B cell (primary cell): Measurements from ENCODE around the gene TXK. TPM values are rescaled to one million over a fixed set of nuclear protein-coding genes. Genes with fewer than 3 reads are reported as not detected.

Experiments
- ATAC-seq: fragments of 200-7000 bp; cut with Tn5 transposase; one replicate; pipeline ENCODE4 v1.10.0; 2021; ENCODE audit warnings: low read depth, mild to moderate bottlenecking, moderate number of reproducible peaks, moderate library complexity
- CTCF ChIA-PET: fragments of 350-600 bp; sonication (Branson Sonifier 250); formaldehyde crosslinking; loops from one replicate; lab custom pipeline; 2021; ENCODE audit warnings: antibody characterized with exemption, inconsistent platforms; lab: Charles Lee
- POLR2A ChIA-PET: fragments of 350-600 bp; sonication (Branson Sonifier 250); formaldehyde crosslinking; loops from one replicate; lab custom pipeline; 2021; ENCODE audit warnings: antibody characterized with exemption; lab: Charles Lee
- DNase-seq: peaks from one replicate; pipeline ENCODE4 v3.0.0; 2013
- H2AFZ ChIP-seq: 2 replicates; pipeline ENCODE4 v1.6.1; 2012; ENCODE audit warnings: mild to moderate bottlenecking, low read depth, low read length; ENCODE audit not compliant: insufficient read depth, poor library complexity, severe bottlenecking
- H3K27ac ChIP-seq, 2 donors: 1 replicate in 1 of 2; 2 replicates in 1 of 2; pipeline ENCODE4 v1.5.1; 2012 to 2013; ENCODE audit warnings: low read length in 2 of 2, mild to moderate bottlenecking in 2 of 2, moderate library complexity in 1 of 2
- H3K27me3 ChIP-seq, 4 experiments: fragments of 200-600 bp in 1 of 4; sonication (generic) in 1 of 4; replicated peaks in 1 of 4; 1 replicate in 2 of 4; 2 replicates in 2 of 4; pipeline versions ENCODE4 v1.6.1 to v1.7.0; 2013 to 2016; ENCODE audit warnings: low read length in 3 of 4, mild to moderate bottlenecking in 2 of 4, mixed read lengths in 1 of 4, moderate library complexity in 1 of 4; ENCODE audit not compliant: insufficient read depth in 4 of 4, control insufficient read depth in 3 of 4; ENCODE audit errors: control extremely low read depth in 1 of 4
- H3K36me3 ChIP-seq, 2 experiments: replicated peaks in 1 of 2; 1 replicate in 1 of 2; 2 replicates in 1 of 2; pipeline versions ENCODE4 v1.6.1 to v1.7.1; 2013; ENCODE audit warnings: low read length in 1 of 2; ENCODE audit not compliant: insufficient read depth in 2 of 2, control insufficient read depth in 1 of 2; ENCODE audit errors: control extremely low read depth in 1 of 2, extremely low read depth in 1 of 2
- H3K4me1 ChIP-seq, 2 donors: fragments of 200-600 bp in 1 of 2; sonication (generic) in 1 of 2; 1 replicate in 1 of 2; 2 replicates in 1 of 2; pipeline versions ENCODE4 v1.5.1 to v1.6.1; 2013 to 2017; ENCODE audit warnings: low read length in 2 of 2; ENCODE audit not compliant: control insufficient read depth in 2 of 2, insufficient read depth in 2 of 2
- H3K4me2 ChIP-seq: replicated peaks from 2 replicates; pipeline ENCODE3; 2012; ENCODE audit warnings: mild to moderate bottlenecking, low read depth, low read length; ENCODE audit not compliant: poor library complexity, severe bottlenecking
- H3K4me3 ChIP-seq, 5 experiments: fragments of 200-600 bp in 1 of 5; sonication (generic) in 1 of 5; 1 replicate in 3 of 5; 2 replicates in 2 of 5; pipeline versions ENCODE4 v1.5.1 to v1.7.0; 2011 to 2016; ENCODE audit warnings: low read length in 4 of 5, mild to moderate bottlenecking in 4 of 5, low read depth in 2 of 5, control low read depth in 1 of 5, moderate library complexity in 1 of 5; ENCODE audit not compliant: insufficient read depth in 1 of 5; ENCODE audit errors: control extremely low read depth in 1 of 5, extremely low read depth in 1 of 5
- H3K79me2 ChIP-seq: fragments of 200-600 bp; sonication (generic); one replicate; pipeline ENCODE4 v1.6.0; 2016; ENCODE audit warnings: low read length; ENCODE audit not compliant: control insufficient read depth, insufficient read depth
- H3K9ac ChIP-seq: fragments of 200-600 bp; sonication (generic); 2 replicates; pipeline ENCODE4 v1.6.1; 2017; ENCODE audit warnings: mild to moderate bottlenecking, low read length, moderate library complexity
- H3K9me3 ChIP-seq, 3 donors: one replicate each; pipeline versions ENCODE4 v1.6.1 to v1.7.1; 2013; ENCODE audit warnings: low read length in 2 of 3; ENCODE audit not compliant: control insufficient read depth in 2 of 3, insufficient read depth in 1 of 3; ENCODE audit errors: control extremely low read depth in 1 of 3
- H4K20me1 ChIP-seq: 2 replicates; pipeline ENCODE4 v1.6.0; 2012; ENCODE audit warnings: mild to moderate bottlenecking, low read length; ENCODE audit not compliant: insufficient read depth, control insufficient read depth, poor library complexity, severe bottlenecking
- H3K27ac Mint-ChIP-seq: one replicate; pipeline ENCODE4 v1.8.0; 2021; ENCODE audit warnings: mixed read lengths
- H3K27me3 Mint-ChIP-seq: one replicate; pipeline ENCODE4 v1.8.0; 2021; ENCODE audit warnings: mixed read lengths
- H3K4me1 Mint-ChIP-seq: one replicate; pipeline ENCODE4 v1.8.0; 2021; ENCODE audit warnings: mixed read lengths
- H3K4me3 Mint-ChIP-seq: one replicate; pipeline ENCODE4 v1.8.0; 2021; ENCODE audit warnings: mixed read lengths
- H3K9me3 Mint-ChIP-seq: one replicate; pipeline ENCODE4 v1.8.0; 2022; ENCODE audit warnings: mixed read lengths; ENCODE audit not compliant: insufficient read depth
- CTCF ChIP-seq: fragments of 200-600 bp; IDR thresholded peaks from one replicate; pipeline ENCODE4 v1.8.0; 2022; ENCODE audit warnings: antibody characterized with exemption, mild to moderate bottlenecking
- EZH2 ChIP-seq: IDR thresholded peaks from 2 replicates; pipeline ENCODE4 v1.6.1; 2012; ENCODE audit warnings: borderline replicate concordance, low read depth, mild to moderate bottlenecking, moderate library complexity, low read length; ENCODE audit not compliant: insufficient read depth, poor library complexity, severe bottlenecking
- intact Hi-C: fragments of 100-400 bp; cut with micrococcal nuclease; formaldehyde crosslinking; loops from one replicate; pipeline ENCODE4 v1.10.0; 2022
- polyA plus RNA-seq: library from polyadenylated mRNA; depleted of rRNA; stranded (reverse); fragments of >200 nt; gene quantifications from 2 replicates; pipeline ENCODE4 v1.2.3, GENCODE V29; 2012
- total RNA-seq, 2 donors: library from RNA; stranded (reverse); fragments of 120-200 nt in 1 of 2; gene quantifications; 1 replicate in 1 of 2; 2 replicates in 1 of 2; pipeline versions ENCODE4 v1.2.3 to v1.2.4, GENCODE V29; 2013 to 2022

Gene TXK
- total and polyA plus RNA-seq, 2 donors (not counting 1 experiment from before 2014, with no cell fraction given) = 0.79 to 1.1 TPM

- CTCF ChIA-PET = interaction anchor here (0.8 to 6.7 kb wide), 9 partner anchors 14 to 108 kb away, joined by 3 to 86 read pairs (median 3); no protein-coding TSS in a partner anchor
- ATAC-seq (no peak), DNase-seq (no peak)
These were observed 101.3 kb downstream of the TXK start for GRCh38 chr4:48032721-48033120.

More at GRCh38 chr4:48032721-48033120, 101.3 kb downstream of the TXK start:
- H3K27ac Mint-ChIP-seq = no peak overlapping the region
- H4K20me1 ChIP-seq = no peaks in the 10 kb centered on the region
- H2AFZ ChIP-seq = no peak overlapping the region
- no peak overlapping the region for H3K4me3 ChIP-seq
- peaks cover 0 to under 1% (median 0%) of the 10 kb centered on the region in 4 experiments for H3K27me3 ChIP-seq
- H3K4me1 ChIP-seq = peaks cover 33 to 35% of the 10 kb centered on the region in 2 donors
- peaks cover 45% of the 10 kb centered on the region for H3K4me1 Mint-ChIP-seq
- H3K27ac ChIP-seq = no peak overlapping the region
- no peak overlapping the region for H3K9ac ChIP-seq
- no peaks in the 10 kb centered on the region for H3K36me3 ChIP-seq
- no peaks in the 10 kb centered on the region for H3K79me2 ChIP-seq
- peaks cover 0 to 3% (median 0%) of the 10 kb centered on the region in 3 donors for H3K9me3 ChIP-seq
- H3K4me2 ChIP-seq = no peak overlapping the region
- H3K9me3 Mint-ChIP-seq = no peaks in the 10 kb centered on the region
- POLR2A ChIA-PET = no interaction called here
- TF ChIP-seq EZH2 (no peak), CTCF (no peak)
- H3K27me3 Mint-ChIP-seq = peaks cover 7% of the 10 kb centered on the region
- intact Hi-C loops = no loop called here
- H3K4me3 Mint-ChIP-seq = no peak overlapping the region
